Measurements from ENCODE around the gene EME2. TPM values are rescaled to one million over a fixed set of nuclear protein-coding genes. Genes with fewer than 3 reads are reported as not detected.

The EME2 gene
- total and polyA plus RNA-seq, 2 donors (not counting 1 experiment from before 2014, with no cell fraction given), result 2.2 to 8.3 TPM

DNA sequence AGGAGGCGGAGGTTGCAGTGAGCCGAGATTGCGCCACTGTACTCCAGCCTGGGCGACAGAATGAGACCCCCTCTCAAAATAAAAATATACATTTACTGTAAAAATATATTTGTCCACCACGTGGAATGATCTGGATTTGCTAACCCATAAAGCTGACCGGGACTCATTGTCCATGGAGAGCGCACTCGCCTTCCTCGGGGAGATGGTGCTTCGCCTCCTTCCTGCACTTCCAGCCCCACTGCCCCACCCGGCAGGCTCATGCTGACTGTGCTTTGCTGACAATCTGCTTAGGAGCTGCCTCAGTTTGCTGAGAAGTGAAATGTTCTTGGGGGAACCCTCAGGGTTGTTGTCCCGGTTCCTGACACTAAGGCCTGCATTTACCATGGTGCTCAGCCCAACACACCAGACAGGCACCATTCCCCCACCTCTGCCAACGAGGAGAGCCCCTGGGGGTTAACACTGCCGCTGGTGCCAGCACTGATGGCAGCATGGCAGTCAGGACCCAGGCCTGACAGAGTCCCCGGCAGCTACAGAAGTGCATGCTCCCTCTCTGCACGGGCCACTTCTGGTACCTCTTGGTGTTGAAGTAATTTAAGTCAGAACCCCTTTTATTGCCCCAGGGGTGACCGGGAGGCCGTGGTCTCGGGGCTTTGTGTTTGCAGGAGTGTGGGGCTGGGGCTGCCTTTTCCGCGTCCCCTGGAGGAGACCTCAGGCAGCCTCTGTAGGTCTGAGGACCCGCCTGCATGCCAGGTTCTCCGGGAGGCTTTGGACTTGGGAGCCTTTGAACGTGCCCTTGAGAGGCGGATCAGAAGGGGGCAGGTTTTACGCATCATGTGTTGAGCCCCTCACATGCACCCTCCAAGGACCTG is 12.6 kb downstream of the EME2 start:
- TF ChIP-seq EZH2 (IDR thresholded peaks at IDR 0.05; ENCODE audit: low read length, missing control alignments), result no peak
- H2AFZ ChIP-seq (ENCODE audit: low read length), result no peak overlapping the region
- H3K27ac ChIP-seq (ENCODE audit: insufficient read depth, low read length), result no peak overlapping the region
- H3K36me3 ChIP-seq (ENCODE audit: control insufficient read depth, insufficient read depth, low read length), result peaks cover 16% of the 10 kb centered on the region
- no peak overlapping the region for H3K4me3 ChIP-seq (replicated peaks in 1 of 4; ENCODE audit: control extremely low read depth in 1 of 4, insufficient read depth in 1 of 4, low read depth in 3 of 4, low read length in 4 of 4)
- H3K27me3 ChIP-seq (ENCODE audit: control insufficient read depth, insufficient read depth, low read length), result no peaks in the 10 kb centered on the region
- H4K20me1 ChIP-seq (ENCODE audit: control insufficient read depth, extremely low read depth, insufficient read depth, low read length), result no peaks in the 10 kb centered on the region
- H3K4me1 ChIP-seq (ENCODE audit: control insufficient read depth, extremely low read depth, insufficient read depth, low read length), result peaks cover 2% of the 10 kb centered on the region
- H3K4me2 ChIP-seq (ENCODE audit: extremely low read depth, insufficient read depth, low read length), result no peak overlapping the region
- H3K79me2 ChIP-seq (ENCODE audit: control insufficient read depth, insufficient read depth, low read length), result peaks cover 31% of the 10 kb centered on the region
- no peaks in the 10 kb centered on the region for H3K9me3 ChIP-seq (ENCODE audit: control insufficient read depth, insufficient read depth, low read depth, low read length)
- no peak overlapping the region for H3K9ac ChIP-seq (ENCODE audit: insufficient read depth, low read length)
- no peak for DNase-seq (ENCODE audit: low read depth in 2 of 2)

GRCh38 chr16:1785846-1786170 is 13.2 kb downstream of the EME2 start:
- no peaks in the 10 kb centered on the region for H3K27me3 ChIP-seq (ENCODE audit: control insufficient read depth, insufficient read depth, low read length)
- DNase-seq (ENCODE audit: low read depth in 2 of 2), result no peak
- H3K4me3 ChIP-seq (replicated peaks in 1 of 4; ENCODE audit: control extremely low read depth in 1 of 4, insufficient read depth in 1 of 4, low read depth in 3 of 4, low read length in 4 of 4), result no peak overlapping the region
- H3K9me3 ChIP-seq (ENCODE audit: control insufficient read depth, insufficient read depth, low read depth, low read length), result no peaks in the 10 kb centered on the region
- H3K4me2 ChIP-seq (ENCODE audit: extremely low read depth, insufficient read depth, low read length), result no peak overlapping the region
- TF ChIP-seq EZH2 (IDR thresholded peaks at IDR 0.05; ENCODE audit: low read length, missing control alignments) (no peak), CTCF (conservative IDR thresholded peaks at IDR 0.05 in 1 of 2, IDR thresholded peaks at IDR 0.05 in 1 of 2; ENCODE audit: low read depth in 1 of 2, low read length in 2 of 2) (no peak)
- H2AFZ ChIP-seq (ENCODE audit: low read length), result no peak overlapping the region
- H4K20me1 ChIP-seq (ENCODE audit: control insufficient read depth, extremely low read depth, insufficient read depth, low read length), result no peaks in the 10 kb centered on the region
- peaks cover 2% of the 10 kb centered on the region for H3K4me1 ChIP-seq (ENCODE audit: control insufficient read depth, extremely low read depth, insufficient read depth, low read length)
- H3K9ac ChIP-seq (ENCODE audit: insufficient read depth, low read length), result no peak overlapping the region
- H3K36me3 ChIP-seq (ENCODE audit: control insufficient read depth, insufficient read depth, low read length), result peaks cover 17% of the 10 kb centered on the region
- H3K27ac ChIP-seq (ENCODE audit: insufficient read depth, low read length), result no peak overlapping the region
- peaks cover 31% of the 10 kb centered on the region for H3K79me2 ChIP-seq (ENCODE audit: control insufficient read depth, insufficient read depth, low read length)

DNA sequence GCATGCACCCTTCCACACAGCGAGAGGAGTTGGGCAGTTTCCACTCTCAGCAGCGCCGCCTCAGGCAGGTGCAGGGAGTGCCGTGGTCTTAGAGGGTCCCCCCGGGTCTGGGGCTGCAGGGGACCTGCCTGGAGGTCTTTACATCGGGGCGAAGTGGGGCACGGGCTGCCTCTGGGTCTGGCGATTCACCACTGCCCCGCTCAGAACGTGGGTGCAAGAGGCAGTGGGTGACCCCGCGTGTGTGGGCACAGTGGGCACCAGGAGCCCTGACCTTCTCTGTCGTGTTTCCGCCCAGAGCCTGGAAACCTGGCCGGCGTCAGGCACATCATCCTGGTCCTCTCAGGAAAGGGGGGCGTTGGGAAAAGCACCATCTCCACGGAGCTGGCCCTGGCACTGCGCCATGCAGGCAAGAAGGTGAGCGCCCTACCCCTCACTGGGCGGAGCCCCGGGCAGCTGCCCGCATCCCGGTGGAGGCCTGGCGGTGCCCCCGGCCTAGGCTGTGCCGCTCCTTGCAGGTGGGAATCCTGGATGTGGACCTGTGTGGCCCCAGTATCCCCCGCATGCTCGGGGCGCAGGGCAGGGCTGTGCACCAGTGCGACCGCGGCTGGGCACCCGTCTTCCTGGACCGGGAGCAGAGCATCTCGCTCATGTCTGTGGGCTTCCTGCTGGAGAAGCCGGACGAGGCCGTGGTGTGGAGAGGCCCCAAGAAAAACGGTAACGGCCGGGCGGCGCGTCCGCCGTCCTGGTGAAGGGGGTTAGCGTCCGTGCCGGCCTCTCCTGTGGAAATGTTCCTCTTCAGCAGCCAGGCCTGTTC is 13.8 kb downstream of the EME2 start:
- no peak for DNase-seq (ENCODE audit: low read depth in 2 of 2)
- H3K79me2 ChIP-seq (ENCODE audit: control insufficient read depth, insufficient read depth, low read length), result peaks cover 29% of the 10 kb centered on the region

More for the DNA sequence above, 13.8 kb downstream of the EME2 start:
- Histone ChIP-seq H3K9ac (ENCODE audit: insufficient read depth, low read length) (no peak overlapping the region), H3K27ac (ENCODE audit: insufficient read depth, low read length) (no peak overlapping the region), H3K4me3 (replicated peaks in 1 of 4; ENCODE audit: control extremely low read depth in 1 of 4, insufficient read depth in 1 of 4, low read depth in 3 of 4, low read length in 4 of 4) (no peak overlapping the region), H3K9me3 (ENCODE audit: control insufficient read depth, insufficient read depth, low read depth, low read length) (no peaks in the 10 kb centered on the region), H3K4me1 (ENCODE audit: control insufficient read depth, extremely low read depth, insufficient read depth, low read length) (peaks cover 2% of the 10 kb centered on the region), H3K27me3 (ENCODE audit: control insufficient read depth, insufficient read depth, low read length) (no peaks in the 10 kb centered on the region), H3K36me3 (ENCODE audit: control insufficient read depth, insufficient read depth, low read length) (peaks cover 20% of the 10 kb centered on the region), H4K20me1 (ENCODE audit: control insufficient read depth, extremely low read depth, insufficient read depth, low read length) (no peaks in the 10 kb centered on the region), H3K4me2 (ENCODE audit: extremely low read depth, insufficient read depth, low read length) (no peak overlapping the region), H2AFZ (ENCODE audit: low read length) (no peak overlapping the region)
- no peak for TF ChIP-seq EZH2 (IDR thresholded peaks at IDR 0.05; ENCODE audit: low read length, missing control alignments)
- no peak for TF ChIP-seq CTCF (conservative IDR thresholded peaks at IDR 0.05 in 1 of 2, IDR thresholded peaks at IDR 0.05 in 1 of 2; ENCODE audit: low read depth in 1 of 2, low read length in 2 of 2)
